GM19463 (cell line): ENCODE results near the gene ANO2.

ENCODE experiments used
- ATAC-seq: cut with Tn5 transposase; IDR thresholded peaks from one replicate; pipeline ENCODE4 v1.9.1; 2021; ENCODE audit warnings: mild to moderate bottlenecking, moderate library complexity; ENCODE audit not compliant: unreplicated experiment

Gene ANO2

GRCh38 chr12:5736527-5736926 lies 208.5 kb downstream of the ANO2 start:
- ATAC-seq: no peak

DNA sequence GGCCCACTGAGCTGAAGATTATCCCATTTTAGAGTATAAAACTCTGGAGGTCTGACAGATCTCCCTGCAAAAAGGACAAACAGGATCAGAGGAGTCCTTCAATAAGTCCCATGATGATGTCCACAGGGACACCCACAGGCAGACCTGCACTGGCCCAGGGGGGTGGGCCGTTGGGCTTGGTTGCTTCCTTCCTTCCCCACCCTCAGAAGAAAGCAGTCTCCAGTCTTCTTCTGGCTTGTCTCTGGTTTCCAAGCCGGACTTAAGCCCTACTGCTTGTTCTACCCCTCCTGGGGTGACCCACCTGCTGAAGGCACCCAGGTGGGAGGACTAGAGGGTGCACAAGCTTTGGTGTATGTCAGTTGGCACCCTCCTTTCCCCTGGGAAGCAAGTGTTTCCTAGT lies 209.0 kb downstream of the ANO2 start:
- ATAC-seq: no peak

DNA sequence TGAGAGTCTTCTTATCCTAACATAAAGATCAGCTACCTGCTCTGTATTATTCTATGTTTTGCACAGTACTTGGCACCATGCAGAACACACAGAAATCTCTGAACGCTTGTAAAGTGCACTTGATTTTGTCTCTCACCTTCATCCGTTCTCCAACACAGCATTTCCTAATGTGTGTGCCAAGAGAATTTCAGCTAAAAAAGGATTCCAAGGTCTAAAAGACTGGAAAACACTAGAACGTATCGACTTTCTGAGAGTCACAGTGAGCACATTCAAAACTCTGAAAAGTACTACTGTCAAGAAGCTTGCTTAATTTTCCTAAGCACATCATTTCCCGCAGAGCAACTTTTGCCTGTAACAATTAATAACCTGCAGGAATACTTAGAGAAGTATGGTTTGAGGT lies 211.1 kb downstream of the ANO2 start:
- ATAC-seq: no peak

GRCh38 chr12:5733136-5733755 lies 211.8 kb downstream of the ANO2 start:
- no peak for ATAC-seq

GRCh38 chr12:5730962-5731361 lies 214.1 kb downstream of the ANO2 start:
- no peak for ATAC-seq

DNA sequence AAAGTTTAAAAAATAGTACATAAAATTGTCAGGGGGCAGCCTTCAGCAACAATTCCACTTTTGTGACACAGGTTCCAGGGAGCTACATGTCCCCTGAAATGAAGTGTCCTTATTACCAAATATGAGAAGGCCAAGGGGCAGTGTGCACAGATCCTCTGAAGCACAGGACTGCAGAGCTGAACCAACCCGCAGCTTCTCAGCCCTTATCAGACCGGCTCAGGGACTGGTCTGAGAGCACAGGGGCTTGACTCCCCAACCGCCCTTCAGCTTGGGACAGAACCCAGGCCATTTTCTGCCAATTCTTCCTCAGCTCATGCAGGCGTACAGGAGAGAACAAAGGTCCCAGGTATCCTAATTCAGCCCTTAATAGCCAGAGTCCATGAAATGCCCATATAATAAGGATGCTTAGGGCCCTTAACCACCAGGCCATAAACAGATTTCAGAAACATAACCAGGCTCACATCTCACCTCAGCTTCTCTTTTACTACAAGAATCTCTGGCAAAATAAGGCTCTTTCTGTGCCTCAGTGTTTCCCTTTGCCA lies 221.3 kb downstream of the ANO2 start:
- ATAC-seq: no peak

- no peak for ATAC-seq
Observed at GRCh38 chr12:5723071-5723470, 222.0 kb downstream of the ANO2 start.

GRCh38 chr12:5720381-5721005 lies 224.6 kb downstream of the ANO2 start:
- no peak for ATAC-seq

GRCh38 chr12:5718680-5719079 lies 226.4 kb downstream of the ANO2 start:
- no peak for ATAC-seq

- ATAC-seq: no peak
Observed at GRCh38 chr12:5718073-5718472, 227.0 kb downstream of the ANO2 start.

DNA sequence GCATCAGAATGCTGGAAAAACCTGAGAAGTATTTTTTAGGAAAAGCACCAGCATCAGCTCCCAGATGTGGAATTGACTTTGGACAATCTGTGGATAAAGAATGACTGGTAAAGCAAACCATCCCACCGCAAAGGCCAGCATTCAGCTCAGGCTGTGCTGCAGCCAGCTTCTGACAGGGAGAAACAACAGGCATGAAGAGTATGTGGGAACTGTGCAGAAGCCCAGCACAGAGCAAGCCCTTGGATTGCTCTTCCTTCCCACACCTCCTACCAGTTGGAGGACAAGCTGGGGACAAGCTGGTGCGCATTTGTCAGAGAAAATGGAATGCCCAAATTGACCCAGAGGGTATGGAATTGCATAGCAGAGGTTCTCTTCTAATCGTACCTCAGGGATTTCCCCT lies 228.1 kb downstream of the ANO2 start:
- ATAC-seq: no peak

- no peak for ATAC-seq
Observed at GRCh38 chr12:5716201-5716600, 228.9 kb downstream of the ANO2 start.

DNA sequence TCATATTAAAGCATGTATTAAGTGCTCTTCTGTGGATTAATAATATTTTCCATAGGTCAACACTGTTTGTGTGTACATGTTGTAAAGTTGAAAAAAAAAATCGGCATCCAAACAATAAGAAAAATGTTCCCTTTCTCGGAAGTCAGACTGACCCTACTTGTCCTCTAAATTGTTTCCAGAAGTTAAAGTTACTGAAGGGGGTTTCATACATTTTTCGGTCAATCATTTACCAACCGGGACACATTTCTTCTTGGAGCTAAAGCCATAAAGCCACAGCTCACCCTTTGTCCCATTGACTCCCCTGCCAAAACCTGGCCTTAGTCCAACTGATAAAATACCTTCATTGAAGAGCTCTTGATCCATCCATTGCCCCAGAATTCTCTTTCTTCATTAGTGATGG lies 230.0 kb downstream of the ANO2 start:
- ATAC-seq: no peak

GRCh38 chr12:5713599-5714081 lies 231.4 kb downstream of the ANO2 start:
- no peak for ATAC-seq

DNA sequence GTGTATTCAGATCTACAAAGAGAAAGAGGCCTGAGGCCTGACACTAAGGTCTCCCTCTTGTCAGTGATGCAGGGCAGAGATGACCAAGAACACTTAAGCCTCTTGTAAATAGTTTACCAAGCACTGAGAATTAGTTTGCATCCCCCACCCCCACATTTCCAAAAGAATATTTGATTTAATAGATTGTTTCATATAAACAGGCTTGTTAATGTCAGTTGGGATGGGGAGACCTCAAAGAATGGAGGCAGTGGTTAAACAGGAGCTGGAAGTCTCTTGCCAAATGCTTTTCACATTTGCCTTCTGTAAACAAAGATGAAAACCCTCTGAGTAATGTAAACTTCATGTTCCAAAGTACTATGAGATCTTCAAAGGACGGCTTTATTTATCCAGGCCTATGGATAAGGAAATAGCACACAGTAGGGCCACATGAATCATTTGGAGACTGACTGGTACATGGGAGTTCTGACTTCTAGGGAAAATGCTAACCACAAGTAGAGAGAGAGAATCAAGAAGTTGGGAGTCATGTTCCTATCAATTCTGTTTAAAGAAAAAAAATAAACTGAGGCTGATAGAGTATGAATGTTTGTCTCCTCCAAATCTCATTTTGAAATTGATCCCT lies 234.7 kb downstream of the ANO2 start:
- no peak for ATAC-seq

GRCh38 chr12:5708371-5708770 lies 236.7 kb downstream of the ANO2 start:
- no peak for ATAC-seq

- ATAC-seq: no peak
Observed at GRCh38 chr12:5706247-5706646, 238.8 kb downstream of the ANO2 start.

GRCh38 chr12:5705791-5706190 lies 239.3 kb downstream of the ANO2 start:
- no peak for ATAC-seq

- no peak for ATAC-seq
Observed at GRCh38 chr12:5694759-5695409, 250.2 kb downstream of the ANO2 start.

- ATAC-seq: no peak
Observed at GRCh38 chr12:5692850-5693249, 252.2 kb downstream of the ANO2 start.

- ATAC-seq: no peak
Observed at GRCh38 chr12:5691943-5692342, 253.1 kb downstream of the ANO2 start.

DNA sequence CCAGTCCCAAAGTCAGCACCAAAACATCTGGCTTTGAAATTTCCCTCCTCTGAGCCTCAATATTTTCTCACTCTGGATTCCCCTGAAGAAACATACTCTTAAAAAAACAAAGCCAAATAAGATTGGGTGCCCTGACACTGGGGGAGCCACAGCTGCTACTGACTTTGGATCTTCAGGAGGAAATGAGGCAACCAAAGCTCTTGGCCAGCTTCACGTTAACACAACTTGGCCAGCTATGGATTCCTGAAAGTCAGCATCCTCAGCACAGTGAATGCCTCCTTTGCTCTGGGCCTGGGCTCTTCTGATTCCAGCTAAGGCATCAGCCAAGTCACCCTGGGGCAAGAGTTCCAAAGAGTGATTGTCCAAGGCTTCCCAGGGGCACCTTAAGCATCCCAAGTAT lies 254.8 kb downstream of the ANO2 start:
- no peak for ATAC-seq
